GM21390 (cell line): ENCODE data around the gene C10orf90.

Experiments used
- ATAC-seq: cut with Tn5 transposase; IDR thresholded peaks from one replicate; pipeline ENCODE4 v1.9.1; 2021; ENCODE audit not compliant: unreplicated experiment

C10orf90 gene, protein sequence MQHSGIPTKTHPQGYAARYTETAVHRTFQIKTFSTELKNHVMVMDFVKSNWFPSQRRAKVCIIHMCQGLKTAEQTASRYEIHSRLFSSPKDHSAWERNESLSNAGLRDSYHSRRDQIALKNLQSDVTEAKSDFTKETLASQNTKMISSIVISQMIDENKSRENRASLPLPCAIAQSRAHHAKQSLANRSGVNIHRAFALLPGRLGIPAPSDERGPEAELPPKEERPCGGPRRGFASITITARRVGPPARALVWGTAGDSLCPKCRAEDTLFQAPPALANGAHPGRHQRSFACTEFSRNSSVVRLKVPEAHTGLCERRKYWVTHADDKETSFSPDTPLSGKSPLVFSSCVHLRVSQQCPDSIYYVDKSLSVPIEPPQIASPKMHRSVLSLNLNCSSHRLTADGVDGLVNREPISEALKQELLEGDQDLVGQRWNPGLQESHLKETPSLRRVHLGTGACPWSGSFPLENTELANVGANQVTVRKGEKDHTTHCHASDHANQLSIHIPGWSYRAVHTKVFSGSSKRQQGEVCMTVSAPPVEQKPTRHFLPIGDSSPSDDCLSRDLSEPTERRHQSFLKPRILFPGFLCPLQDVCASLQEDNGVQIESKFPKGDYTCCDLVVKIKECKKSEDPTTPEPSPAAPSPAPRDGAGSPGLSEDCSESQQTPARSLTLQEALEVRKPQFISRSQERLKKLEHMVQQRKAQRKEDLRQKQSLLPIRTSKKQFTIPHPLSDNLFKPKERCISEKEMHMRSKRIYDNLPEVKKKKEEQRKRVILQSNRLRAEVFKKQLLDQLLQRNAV

DNA sequence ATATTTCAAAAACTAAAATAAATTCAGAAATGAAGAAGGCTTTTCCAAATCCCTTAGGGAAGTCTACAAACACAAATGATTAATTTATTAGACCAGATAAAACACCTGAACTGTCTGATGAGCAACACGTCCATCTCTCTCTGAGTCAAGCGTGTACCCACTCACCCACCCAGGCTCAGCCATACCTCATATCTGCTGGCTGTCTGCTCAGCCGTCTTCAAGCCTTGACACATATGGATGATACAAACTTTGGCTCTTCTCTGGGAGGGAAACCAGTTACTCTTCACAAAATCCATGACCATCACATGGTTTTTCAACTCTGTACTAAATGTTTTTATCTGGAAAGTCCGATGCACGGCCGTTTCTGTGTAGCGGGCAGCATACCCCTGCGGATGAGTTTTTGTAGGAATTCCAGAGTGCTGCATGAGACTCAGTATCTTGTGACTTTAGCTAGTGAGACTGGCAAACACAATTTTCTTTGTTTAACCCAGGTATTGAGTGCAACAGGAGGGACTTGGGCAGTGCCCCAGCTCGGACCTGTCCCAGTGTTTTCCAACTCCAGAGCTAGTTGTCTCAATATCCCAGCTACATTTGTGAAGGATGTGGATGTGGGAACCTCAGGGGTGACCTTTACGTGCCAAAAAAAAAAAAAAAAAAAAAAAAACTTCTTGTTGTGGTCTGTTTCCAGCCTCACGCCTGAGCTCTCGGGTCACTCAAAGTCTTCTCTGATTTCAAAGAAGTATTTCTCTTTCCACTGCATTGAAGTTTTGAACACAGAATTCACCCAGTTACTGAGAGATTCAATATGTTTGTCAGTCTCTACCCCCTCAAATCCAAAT lies at the start of gene C10orf90:
Gene C10orf90, minus strand, starts transcription at position 638 of the 839 bp plus-strand sequence. Its CDS starts 213 bp downstream, at position 425.
- ATAC-seq, result no peak

DNA sequence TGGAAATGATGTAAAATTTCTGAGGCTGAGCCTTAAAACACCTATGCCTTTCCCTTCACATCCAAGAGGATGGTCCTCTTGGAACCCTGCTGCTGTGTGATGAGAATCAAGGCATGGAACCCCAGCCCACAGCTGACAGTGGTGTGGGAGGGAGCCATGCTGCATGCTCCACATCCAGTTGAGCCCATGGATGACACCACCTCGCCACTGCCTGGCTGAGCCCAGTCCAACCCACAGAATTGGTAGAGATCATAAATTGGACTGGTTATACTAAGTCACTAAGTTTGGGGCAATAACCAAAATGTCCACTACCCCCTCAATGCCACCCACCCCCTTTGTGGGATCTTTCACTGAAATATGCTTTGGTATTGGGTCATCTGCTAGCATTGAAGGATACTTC lies 45.9 kb upstream of the C10orf90 start:
- no peak for ATAC-seq

DNA sequence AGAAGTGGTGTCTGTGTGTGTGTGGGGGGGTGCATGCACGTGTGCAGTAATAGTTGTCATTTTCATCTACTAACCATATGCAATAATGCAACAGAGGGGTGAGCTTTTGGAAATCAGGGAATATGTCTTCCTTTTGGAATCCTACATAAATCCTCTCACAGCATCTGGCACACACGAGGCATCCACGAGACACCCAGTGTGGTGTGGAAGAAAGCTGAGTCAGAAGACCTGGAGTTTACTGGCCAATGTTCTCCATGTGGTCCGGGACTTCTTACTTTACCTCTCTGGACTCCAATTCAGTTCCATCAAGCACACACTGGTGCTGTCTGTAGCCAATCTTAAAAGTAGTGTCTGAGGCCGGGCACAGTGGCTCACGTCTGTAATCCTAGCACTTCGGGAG lies 43.1 kb upstream of the C10orf90 start:
- no peak for ATAC-seq

DNA sequence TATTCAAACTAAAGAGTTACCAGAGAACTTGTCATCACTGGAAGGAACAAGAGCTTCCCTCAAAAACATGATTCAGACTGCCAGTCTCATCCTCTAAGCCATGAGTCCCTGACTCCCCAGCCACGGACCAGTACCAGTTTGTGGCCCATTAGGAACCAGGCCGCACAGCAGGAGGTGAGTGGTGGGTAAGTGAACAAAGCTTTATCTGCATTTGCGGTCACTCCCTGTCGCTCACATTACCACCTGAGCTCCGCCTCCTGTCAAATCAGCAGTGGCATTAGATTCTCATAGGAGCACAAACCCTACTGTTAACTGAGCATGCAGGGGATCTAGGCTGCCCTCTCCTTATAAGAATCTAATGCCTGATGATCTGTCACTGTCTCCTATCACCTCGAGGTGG lies 42.2 kb upstream of the C10orf90 start:
- ATAC-seq, result no peak

DNA sequence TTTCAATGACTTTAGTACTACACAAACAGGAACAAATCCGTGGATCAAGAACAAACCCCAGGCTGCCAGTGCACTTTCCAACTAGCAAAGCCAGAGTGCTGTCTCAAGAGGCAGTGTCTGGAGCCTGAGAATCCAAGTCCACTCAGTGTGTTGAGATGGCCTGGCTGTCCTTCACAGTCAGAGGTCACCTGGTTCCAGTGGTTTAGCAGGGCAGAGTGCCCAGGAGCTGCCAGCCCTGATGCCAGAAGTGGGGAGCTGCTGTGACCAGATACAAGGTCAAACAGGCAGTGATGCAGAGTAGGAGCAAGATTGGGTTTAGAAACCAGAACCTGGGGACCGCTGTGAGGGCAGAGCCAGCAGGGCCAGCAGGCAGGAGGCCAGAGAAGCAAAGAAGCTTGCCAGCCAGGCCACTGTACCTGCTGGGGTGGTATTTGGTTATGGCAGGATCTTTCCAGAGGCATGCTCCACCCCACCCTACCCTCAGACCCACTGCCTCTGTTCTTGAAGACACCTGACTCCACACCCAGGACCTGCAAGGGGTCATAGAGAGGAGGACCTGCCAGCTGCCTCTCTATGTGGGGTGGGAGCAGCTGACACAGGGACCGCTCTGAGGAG lies 35.6 kb upstream of the C10orf90 start:
- no peak for ATAC-seq

DNA sequence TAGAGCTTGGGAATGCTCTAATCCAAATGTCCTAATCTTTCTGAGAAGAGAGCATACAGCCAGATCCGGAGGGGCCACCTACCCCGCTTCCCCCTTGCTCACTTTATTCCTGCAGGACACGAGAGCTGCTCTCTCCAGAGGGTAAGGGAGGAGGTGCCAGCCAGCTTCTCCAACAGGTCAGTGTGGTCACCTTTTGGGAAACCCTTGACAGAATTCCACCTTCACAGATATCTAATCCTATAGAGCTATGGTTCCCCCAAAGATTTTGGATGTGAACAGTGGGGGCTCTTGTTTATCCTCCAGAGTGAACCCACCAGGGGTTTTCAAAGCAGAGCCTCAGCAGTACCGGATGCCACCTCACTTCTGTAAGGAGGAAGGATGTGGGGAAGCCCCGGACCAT lies 34.6 kb upstream of the C10orf90 start:
- ATAC-seq, result no peak

DNA sequence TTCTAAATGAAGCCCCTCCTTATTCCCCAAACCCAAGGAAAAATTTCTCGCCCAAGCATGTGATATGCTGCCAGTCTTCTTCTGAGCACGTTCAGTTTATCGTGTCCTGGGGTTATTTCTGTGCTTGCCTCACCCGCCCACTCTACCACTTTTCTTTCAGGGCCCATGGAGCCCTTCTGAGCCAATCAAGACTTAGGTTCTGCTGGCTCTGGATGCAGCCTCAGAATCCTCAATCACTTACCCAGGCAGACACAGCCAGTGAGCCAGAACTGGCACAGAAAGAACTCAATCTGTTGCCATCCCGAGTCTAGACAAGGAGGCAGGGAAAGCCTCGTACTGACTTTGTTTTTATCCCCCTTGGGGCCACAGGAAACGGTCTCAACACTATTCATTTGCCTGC lies 34.2 kb upstream of the C10orf90 start:
- ATAC-seq, result no peak

DNA sequence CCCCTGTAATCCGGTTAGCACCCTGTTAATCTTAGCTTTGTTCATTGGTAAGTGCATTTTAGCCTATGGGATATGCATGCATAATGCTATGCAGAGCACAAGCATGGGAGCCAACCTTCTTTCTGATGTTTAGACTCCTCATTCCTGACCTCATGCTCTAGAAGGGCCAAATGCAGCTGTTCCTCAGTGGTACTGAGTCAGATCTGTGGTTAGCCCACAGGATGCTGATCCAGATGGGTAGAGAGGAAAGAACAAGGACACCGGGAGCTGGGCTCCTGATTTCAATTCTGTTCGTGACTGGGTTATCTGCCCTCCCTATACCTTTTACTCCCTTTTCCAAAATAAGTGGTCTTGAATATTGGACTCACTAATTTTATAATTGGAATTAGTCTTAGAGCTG lies 31.7 kb upstream of the C10orf90 start:
- ATAC-seq, result no peak

DNA sequence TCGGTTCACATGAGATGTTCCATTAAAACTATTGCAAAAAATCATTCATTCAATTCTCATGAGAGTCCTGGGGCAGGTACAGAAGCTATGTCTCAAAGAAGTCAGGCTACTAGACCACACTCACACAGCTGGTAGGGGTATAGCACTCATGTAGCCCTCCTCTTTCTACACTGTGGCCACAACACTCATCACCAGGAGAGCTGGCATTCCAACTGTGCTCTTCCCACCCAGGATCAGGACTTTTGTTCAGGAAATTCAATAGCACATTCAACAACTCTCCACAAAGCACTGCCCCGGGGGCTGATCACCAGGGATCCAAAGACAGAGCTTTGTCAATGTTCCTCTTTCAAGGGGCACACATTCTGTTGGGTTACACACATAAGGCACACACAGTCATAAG lies 31.0 kb upstream of the C10orf90 start:
- ATAC-seq, result no peak

DNA sequence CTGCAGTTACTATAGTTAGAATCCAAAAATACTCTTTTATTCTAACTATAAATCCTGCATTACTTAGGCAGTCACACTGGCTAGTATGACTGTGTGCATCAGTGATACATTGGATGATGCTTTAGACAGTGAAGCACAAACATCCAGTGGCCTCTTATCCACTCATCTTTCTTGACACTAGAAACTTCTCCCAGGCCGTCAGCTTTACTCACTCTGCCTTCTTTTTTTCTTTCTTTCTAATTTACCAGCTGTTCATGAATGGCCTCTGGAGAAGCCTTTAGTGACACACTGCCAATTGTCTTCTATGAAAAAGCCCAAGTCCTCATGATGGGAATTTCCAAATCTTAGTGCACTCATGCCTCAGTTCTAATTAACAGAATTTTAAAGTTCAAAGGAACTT lies 26.2 kb upstream of the C10orf90 start:
- ATAC-seq, result no peak

DNA sequence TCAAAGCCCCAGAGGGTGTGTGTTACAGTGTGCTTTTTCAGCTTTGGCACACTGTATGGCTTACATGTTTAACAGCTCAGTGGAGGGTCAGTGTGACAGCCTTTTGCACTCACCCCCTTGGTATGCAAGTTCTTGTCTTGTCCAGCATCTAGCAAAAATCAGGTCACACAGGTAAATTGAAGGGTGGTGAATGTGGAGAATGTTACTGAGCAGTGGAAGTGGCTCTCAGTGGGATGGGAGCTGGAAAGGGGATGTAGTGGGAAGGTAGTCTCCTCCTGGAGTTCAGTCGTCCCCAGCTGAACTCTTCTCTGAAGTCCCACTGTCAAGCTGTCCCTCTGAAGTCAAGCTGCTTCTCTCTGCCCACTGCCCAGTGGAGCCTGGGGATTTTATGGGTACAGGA lies 21.0 kb upstream of the C10orf90 start:
- ATAC-seq, result no peak

DNA sequence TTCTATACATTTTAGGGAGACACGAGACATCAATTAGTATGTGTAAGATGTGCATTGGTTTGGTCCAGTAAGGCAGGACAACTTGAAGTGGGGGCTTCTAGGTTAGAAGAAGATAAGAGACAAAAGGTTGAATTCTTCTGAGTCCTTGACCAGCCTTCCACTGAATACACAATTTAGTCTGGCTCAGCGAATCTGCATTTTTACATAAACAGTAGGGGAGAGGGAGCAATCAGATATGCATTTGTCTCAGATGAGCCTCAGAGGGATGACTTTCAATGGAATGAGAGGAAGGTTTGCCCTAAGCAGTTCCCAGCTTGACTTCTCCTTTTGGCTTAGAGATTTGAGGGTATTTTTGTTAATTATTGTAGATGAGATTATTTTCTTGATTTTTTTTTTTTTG lies 20.0 kb upstream of the C10orf90 start:
- no peak for ATAC-seq

DNA sequence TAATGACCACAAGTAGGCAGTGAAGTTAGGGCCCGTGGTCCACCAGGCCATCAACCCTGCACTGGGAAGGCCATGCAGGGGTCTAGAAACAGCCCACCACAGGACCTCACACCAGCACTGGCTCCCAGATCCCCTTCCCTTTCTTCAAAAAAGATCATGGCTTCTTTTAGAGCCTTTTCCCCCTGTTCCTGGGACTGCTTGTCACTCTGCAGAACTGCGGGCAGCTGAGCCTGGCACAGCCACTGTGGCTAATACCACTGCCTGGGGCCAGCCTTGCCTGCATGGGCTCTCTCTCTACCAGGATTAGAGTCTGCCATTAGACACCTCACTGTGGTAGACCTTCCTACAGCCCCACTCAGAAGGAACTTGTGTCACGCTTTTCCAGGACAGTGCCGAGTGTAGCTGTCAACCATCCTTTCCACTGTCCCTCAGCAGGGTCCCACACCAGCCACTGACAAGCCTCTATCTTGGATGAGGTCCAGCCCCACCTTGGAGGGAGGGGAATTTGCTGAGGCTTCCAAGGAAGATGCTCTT lies 19.0 kb upstream of the C10orf90 start:
- ATAC-seq, result no peak

DNA sequence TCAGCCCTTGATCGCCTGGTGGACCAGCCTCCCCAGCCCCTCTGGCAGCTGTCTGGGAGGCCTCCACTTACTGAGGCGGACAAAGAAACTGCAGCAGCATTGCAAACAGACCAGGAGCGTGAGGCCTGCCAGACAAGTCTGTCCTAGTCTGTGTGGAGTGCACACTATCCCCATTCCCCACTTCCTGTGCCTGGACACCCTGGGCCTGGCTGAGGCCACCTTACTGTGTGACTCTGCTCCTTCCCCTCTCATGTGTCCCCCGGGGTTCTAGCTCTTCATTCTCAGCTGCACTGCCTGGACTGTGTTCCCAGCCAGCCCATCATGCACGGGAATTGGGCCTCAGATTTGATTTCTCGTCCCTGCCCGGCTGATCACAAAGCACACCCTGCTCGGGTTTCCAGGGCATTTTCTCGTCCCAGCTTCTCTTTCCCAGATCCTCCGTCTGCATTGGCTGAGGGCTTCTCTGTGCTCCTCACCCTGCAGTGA lies 16.7 kb upstream of the C10orf90 start:
- ATAC-seq, result no peak

DNA sequence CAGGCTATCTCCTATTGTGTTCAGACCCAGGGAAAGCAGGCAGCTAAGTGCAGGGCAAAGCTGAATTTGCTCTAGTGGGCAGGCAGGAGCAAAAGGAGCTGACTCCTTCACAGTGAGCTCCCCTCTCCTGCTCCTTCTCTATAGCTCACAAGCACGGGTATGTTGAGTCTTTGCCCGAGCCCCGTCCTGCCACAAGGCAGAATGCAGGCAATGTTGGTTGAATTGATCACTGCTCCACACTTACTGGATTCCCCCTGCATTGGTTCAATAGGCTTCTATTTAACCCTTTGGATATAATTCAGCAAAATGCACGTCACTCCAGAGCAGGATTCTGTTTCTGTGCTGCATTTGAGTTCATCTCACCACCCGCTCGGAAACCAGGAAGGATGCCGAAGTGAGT lies 16.2 kb upstream of the C10orf90 start:
- no peak for ATAC-seq

DNA sequence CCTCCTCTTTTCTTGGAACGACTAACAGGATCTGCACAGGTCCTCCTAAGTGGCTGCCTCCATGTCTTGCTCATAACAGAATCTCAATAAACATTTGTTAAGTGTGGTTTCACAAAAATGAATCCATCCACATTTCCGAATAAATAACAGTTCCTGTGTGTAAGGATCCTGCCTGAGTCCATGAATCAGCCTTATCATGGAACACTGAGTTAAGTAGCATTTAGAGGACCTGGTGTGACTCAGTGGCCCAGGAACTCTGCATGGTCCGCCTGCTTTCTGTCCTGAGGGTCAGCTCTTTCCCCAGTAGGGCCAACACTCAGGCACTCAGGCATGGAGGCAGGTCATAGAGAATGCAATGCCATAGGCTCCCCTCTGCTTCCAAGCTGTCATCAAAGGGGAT lies 15.8 kb upstream of the C10orf90 start:
- ATAC-seq, result no peak

DNA sequence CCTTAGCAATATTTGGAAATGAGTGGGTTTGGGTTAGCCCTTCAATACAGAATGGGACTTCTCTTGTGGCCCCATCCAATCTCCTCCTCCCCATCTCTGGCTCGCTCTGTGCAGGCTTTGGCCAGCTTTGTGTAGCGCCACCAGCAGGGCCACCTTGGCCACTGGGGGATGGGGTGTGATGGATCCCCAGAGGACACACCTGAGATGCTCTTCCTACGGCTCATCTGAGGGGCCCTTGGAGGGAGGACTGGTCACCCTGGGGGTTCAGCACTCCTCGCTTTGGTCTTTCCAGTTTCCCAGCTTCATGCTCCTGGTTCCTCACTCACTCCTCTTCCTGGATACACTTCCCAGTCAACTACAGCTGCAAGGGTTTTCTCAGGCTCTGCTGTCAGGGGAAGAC lies 15.3 kb upstream of the C10orf90 start:
- ATAC-seq, result no peak

DNA sequence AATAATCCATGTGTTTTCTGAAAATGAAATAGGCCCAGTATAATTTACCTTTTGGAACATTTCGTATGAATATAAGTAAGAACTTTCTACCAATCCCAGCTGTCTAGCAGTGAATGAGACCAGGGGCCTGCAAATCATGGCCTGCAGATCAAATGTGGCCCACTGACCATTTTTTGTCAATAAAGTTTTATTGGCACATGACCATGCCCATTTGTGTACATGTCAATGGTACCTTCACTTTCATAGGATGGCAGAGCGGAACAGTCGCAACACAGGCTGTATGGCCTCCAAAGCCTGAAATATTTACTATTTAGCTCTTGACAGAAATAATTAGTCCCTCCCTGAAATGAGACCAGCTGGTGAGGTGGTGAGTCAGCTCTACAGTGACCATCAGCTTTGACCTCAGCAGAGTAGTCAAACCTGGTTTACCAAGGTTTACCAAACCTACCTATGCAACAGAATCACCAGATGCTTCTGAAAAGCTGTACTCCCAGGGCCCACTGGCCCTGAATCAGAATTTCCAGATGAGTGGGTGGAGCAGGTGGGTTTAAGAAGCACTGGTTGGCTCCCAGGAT lies 13.8 kb upstream of the C10orf90 start:
- no peak for ATAC-seq

DNA sequence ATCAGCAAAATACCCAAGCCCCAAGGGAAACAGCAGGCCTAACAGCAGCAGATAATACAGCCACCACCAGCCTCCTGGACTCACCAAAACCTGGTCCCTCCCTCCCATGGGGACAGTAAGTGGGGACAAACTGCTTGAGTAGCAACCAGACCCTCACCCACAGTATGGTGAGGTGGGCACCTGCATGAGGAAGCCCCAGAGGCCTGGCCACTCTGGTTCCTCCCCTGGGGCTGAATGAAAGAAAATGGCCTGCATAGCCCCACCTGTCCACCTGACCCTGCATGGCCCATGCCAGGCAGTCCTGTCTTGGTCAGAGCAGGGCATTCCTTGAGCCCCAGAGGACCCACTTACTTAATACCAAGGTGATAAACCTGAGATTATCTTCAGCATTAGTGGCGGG lies 13.0 kb upstream of the C10orf90 start:
- ATAC-seq, result no peak
